Measurements from ENCODE around the gene CETN1.
A peak's percentile ranks its signal among the peaks of the same experiment; 100 is the strongest.

CETN1 gene

GRCh38 chr18:577643-578375 lies 2.4 kb upstream of the CETN1 start:
- no peak for DNase-seq

GRCh38 chr18:579238-579637 lies 942 bp upstream of the CETN1 start:
- DNase-seq: no peak

- DNase-seq: no peak
These were observed 916 bp downstream of the CETN1 start for GRCh38 chr18:581096-581495.

GRCh38 chr18:582465-582864 lies 2.3 kb downstream of the CETN1 start:
- no peak for DNase-seq

GRCh38 chr18:595068-595467 lies 14.9 kb downstream of the CETN1 start:
- no peak for DNase-seq

GRCh38 chr18:595571-595970 lies 15.4 kb downstream of the CETN1 start:
- DNase-seq: no peak

GRCh38 chr18:596288-596881 lies 16.2 kb downstream of the CETN1 start:
- peak; percentile 92 for DNase-seq

- DNase-seq: no peak
These were observed 18.0 kb downstream of the CETN1 start for GRCh38 chr18:598124-598589.

GRCh38 chr18:600107-600506 lies 19.9 kb downstream of the CETN1 start:
- no peak for DNase-seq

- no peak for DNase-seq
These were observed 24.6 kb downstream of the CETN1 start for GRCh38 chr18:604771-605170.

GRCh38 chr18:607930-608329 lies 27.8 kb downstream of the CETN1 start:
- no peak for DNase-seq

- DNase-seq: no peak
These were observed 30.2 kb downstream of the CETN1 start for GRCh38 chr18:610214-610928.

- no peak for DNase-seq
These were observed 32.0 kb downstream of the CETN1 start for GRCh38 chr18:612156-612555.

GRCh38 chr18:614193-614592 lies 34.0 kb downstream of the CETN1 start:
- DNase-seq: no peak

- DNase-seq: no peak
These were observed 34.9 kb downstream of the CETN1 start for GRCh38 chr18:615092-615521.

GRCh38 chr18:615773-616172 lies 35.6 kb downstream of the CETN1 start:
- DNase-seq: no peak

GRCh38 chr18:616380-616995 lies 36.3 kb downstream of the CETN1 start:
- DNase-seq: peak; percentile 43

- no peak for DNase-seq
These were observed 37.9 kb downstream of the CETN1 start for GRCh38 chr18:617970-618504.

GRCh38 chr18:618618-619017 lies 38.4 kb downstream of the CETN1 start:
- no peak for DNase-seq

GRCh38 chr18:621291-622043 lies 41.3 kb downstream of the CETN1 start:
- DNase-seq: no peak

- no peak for DNase-seq
These were observed 42.1 kb downstream of the CETN1 start for GRCh38 chr18:622289-622688.

All from NCI-H146 (cell line).